Liver (tissue), 9 donors: Measurements from ENCODE around the gene RNF183. TPM values are rescaled to one million over a fixed set of nuclear protein-coding genes. Genes with fewer than 3 reads are reported as not detected.
A peak's percentile ranks its signal among the peaks of the same experiment; 100 is the strongest.

ENCODE experiments used
- DNase-seq: peaks from one replicate; pipeline ENCODE4 v3.0.0-alpha.2; 2017; ENCODE audit warnings: low spot score
- H3K27ac ChIP-seq, 2 donors: one replicate each; pipeline ENCODE4 v1.7.0; 2013; ENCODE audit warnings: inconsistent platforms in 2 of 2, low read length in 2 of 2, control low read depth in 1 of 2, low read depth in 1 of 2, mild to moderate bottlenecking in 1 of 2
- H3K27me3 ChIP-seq, 4 donors: one replicate each; pipeline versions ENCODE4 v1.6.1 to v1.7.0; 2013; ENCODE audit warnings: low read length in 3 of 4, inconsistent platforms in 1 of 4, mild to moderate bottlenecking in 1 of 4, moderate library complexity in 1 of 4; ENCODE audit not compliant: control insufficient read depth in 4 of 4, insufficient read depth in 4 of 4
- H3K36me3 ChIP-seq, 4 donors: one replicate each; pipeline versions ENCODE4 v1.6.1 to v1.7.0; 2013; ENCODE audit warnings: low read length in 3 of 4, mild to moderate bottlenecking in 3 of 4, low read depth in 1 of 4, moderate library complexity in 1 of 4; ENCODE audit not compliant: control insufficient read depth in 4 of 4, insufficient read depth in 3 of 4
- H3K4me1 ChIP-seq, 4 donors: one replicate each; pipeline versions ENCODE4 v1.6.1 to v1.7.0; 2013; ENCODE audit warnings: low read length in 3 of 4, mild to moderate bottlenecking in 3 of 4, moderate library complexity in 1 of 4; ENCODE audit not compliant: control insufficient read depth in 4 of 4, insufficient read depth in 4 of 4
- H3K4me3 ChIP-seq, 3 donors: one replicate each; pipeline versions ENCODE4 v1.6.1 to v1.7.0; 2013; ENCODE audit warnings: low read length in 3 of 3, control low read depth in 1 of 3, low read depth in 1 of 3, mild to moderate bottlenecking in 1 of 3
- H3K9ac ChIP-seq, 2 donors: one replicate each; pipeline ENCODE4 v1.7.0; 2013; ENCODE audit warnings: low read length in 2 of 2, mild to moderate bottlenecking in 2 of 2, moderate library complexity in 2 of 2, control low read depth in 1 of 2, low read depth in 1 of 2
- H3K9me3 ChIP-seq, 4 donors: one replicate each; pipeline versions ENCODE4 v1.6.1 to v1.7.0; 2013; ENCODE audit warnings: low read length in 3 of 4; ENCODE audit not compliant: control insufficient read depth in 4 of 4
- EGR1 ChIP-seq, 2 donors: IDR thresholded peaks; 2 replicates each; pipeline ENCODE4 v1.6.1; 2016 to 2018; ENCODE audit warnings: antibody characterized with exemption in 2 of 2, low read depth in 2 of 2
- FOXA1 ChIP-seq: IDR thresholded peaks from 2 replicates; pipeline ENCODE4 v1.6.1; 2016; ENCODE audit warnings: antibody characterized with exemption
- FOXA2 ChIP-seq: IDR thresholded peaks from 2 replicates; pipeline ENCODE4 v1.6.1; 2016; ENCODE audit warnings: antibody characterized with exemption
- GABPA ChIP-seq, 2 donors: IDR thresholded peaks in 1 of 2; conservative IDR thresholded peaks in 1 of 2; 2 replicates each; pipeline ENCODE4 v1.6.1; 2016; ENCODE audit warnings: antibody characterized with exemption in 2 of 2, mild to moderate bottlenecking in 1 of 2, moderate library complexity in 1 of 2
- HNF4A ChIP-seq, 2 donors: conservative IDR thresholded peaks; 2 replicates each; pipeline ENCODE4 v1.6.1; 2016; ENCODE audit warnings: antibody characterized with exemption in 2 of 2, mild to moderate bottlenecking in 2 of 2
- HNF4G ChIP-seq: IDR thresholded peaks from 2 replicates; pipeline ENCODE4 v1.6.1; 2016; ENCODE audit warnings: antibody characterized with exemption
- JUND ChIP-seq, 2 donors: IDR thresholded peaks; 2 replicates each; pipeline ENCODE4 v1.6.1; 2016; ENCODE audit warnings: antibody characterized with exemption in 2 of 2
- NR2F2 ChIP-seq: IDR thresholded peaks from 2 replicates; pipeline ENCODE4 v1.6.1; 2016; ENCODE audit warnings: antibody characterized with exemption
- RAD21 ChIP-seq, 2 donors: IDR thresholded peaks; 2 replicates each; pipeline ENCODE4 v1.6.1; 2016; ENCODE audit warnings: antibody characterized with exemption in 2 of 2, mild to moderate bottlenecking in 2 of 2
- RXRA ChIP-seq, 2 donors: IDR thresholded peaks; 2 replicates each; pipeline ENCODE4 v1.6.1; 2017 to 2018; ENCODE audit warnings: antibody characterized with exemption in 2 of 2, mild to moderate bottlenecking in 1 of 2
- SP1 ChIP-seq: IDR thresholded peaks from 2 replicates; pipeline ENCODE4 v1.6.1; 2018; ENCODE audit warnings: antibody characterized with exemption, mild to moderate bottlenecking
- TAF1 ChIP-seq: conservative IDR thresholded peaks from 2 replicates; pipeline ENCODE4 v1.6.1; 2016; ENCODE audit warnings: antibody characterized with exemption, mild to moderate bottlenecking
- YY1 ChIP-seq: IDR thresholded peaks from 2 replicates; pipeline ENCODE4 v1.6.1; 2016; ENCODE audit warnings: antibody characterized with exemption, mild to moderate bottlenecking
- WGBS: extraction: QIAGEN DNeasy Blood & Tissue Kit; methylation state at CpG from one replicate; pipeline ENCODE4 v1.1.7; 2013; 5-methylcytosine and 5-hydroxymethylcytosine counted together
- polyA plus RNA-seq, 2 donors: library from polyadenylated mRNA; stranded (reverse) in 1 of 2; unstranded in 1 of 2; fragments of 200-250 nt in 1 of 2; fragments of >200 nt in 1 of 2; fragmentation: Nextera tagmentation in 1 of 2; extraction: Ambion mirVana in 1 of 2; gene quantifications; one replicate each; pipeline versions ENCODE4 v1.2.1 to v1.2.3, GENCODE V29; 2013 to 2015
- total RNA-seq, 2 donors: library from RNA; depleted of rRNA; stranded (reverse); fragments of >200 nt; gene quantifications; one replicate each; pipeline ENCODE4 v1.2.3, GENCODE V29; 2014
- TF ChIP-seq, protein P1 (sequence below): IDR thresholded peaks from 2 replicates; pipeline ENCODE4 v1.6.1; 2016; ENCODE audit warnings: antibody characterized with exemption
- TF ChIP-seq, protein P2 (sequence below): fragments of 150-350 bp; IDR thresholded peaks from 2 replicates; pipeline ENCODE4 v1.5.1; 2017; ENCODE audit warnings: improper control_type of control experiment, low read depth, low read length; ENCODE audit not compliant: missing input control
- TF ChIP-seq, protein P3 (sequence below): IDR thresholded peaks from 2 replicates; pipeline ENCODE4 v1.6.1; 2016; ENCODE audit warnings: antibody characterized with exemption
- TF ChIP-seq, protein P4 (sequence below): IDR thresholded peaks from 2 replicates; pipeline ENCODE4 v1.6.1; 2016; ENCODE audit warnings: antibody characterized with exemption
- TF ChIP-seq, protein P5 (sequence below): IDR thresholded peaks from 2 replicates; pipeline ENCODE4 v1.6.1; 2016; ENCODE audit warnings: antibody characterized with exemption, mild to moderate bottlenecking
- donor health status: healthy.
- donor health status: healthy.
- donor health status: healthy.
- donor health status: healthy.
- donor health status: healthy.

RNF183 gene
- total and polyA plus RNA-seq, 4 donors, result 0.07 TPM; not detected in 3

DNA sequence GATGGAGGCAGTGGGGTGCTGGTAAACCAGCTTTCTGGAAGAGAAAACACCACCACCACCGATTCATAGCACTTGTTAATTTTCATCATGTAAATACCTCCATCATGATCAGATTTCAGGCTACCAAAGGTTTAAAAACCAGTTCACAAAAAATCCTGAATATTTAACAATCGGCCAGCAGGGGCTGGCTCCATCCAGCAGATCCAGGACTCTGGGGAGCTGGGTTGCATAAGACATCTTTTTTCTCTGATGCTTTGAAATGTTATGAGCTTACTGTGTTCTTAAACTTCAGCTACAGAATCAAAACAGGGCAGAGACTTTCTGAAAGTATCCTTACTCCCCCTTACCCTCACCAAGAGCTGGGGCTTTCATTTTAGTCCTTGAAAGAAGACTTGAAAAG lies 14.6 kb upstream of the RNF183 start:
- WGBS, result 66% methylated on average over 2 of the region's 2 CpGs
- Histone ChIP-seq H3K9me3 (no peaks in the 10 kb centered on the region), H3K36me3 (peaks cover 0 to 7% (median 2%) of the 10 kb centered on the region in 4 donors), H3K9ac (no peak overlapping the region), H3K4me1 (no peaks in the 10 kb centered on the region), H3K27ac (no peak overlapping the region), H3K27me3 (no peaks in the 10 kb centered on the region), H3K4me3 (no peak overlapping the region)
- TF ChIP-seq, protein P1, sequence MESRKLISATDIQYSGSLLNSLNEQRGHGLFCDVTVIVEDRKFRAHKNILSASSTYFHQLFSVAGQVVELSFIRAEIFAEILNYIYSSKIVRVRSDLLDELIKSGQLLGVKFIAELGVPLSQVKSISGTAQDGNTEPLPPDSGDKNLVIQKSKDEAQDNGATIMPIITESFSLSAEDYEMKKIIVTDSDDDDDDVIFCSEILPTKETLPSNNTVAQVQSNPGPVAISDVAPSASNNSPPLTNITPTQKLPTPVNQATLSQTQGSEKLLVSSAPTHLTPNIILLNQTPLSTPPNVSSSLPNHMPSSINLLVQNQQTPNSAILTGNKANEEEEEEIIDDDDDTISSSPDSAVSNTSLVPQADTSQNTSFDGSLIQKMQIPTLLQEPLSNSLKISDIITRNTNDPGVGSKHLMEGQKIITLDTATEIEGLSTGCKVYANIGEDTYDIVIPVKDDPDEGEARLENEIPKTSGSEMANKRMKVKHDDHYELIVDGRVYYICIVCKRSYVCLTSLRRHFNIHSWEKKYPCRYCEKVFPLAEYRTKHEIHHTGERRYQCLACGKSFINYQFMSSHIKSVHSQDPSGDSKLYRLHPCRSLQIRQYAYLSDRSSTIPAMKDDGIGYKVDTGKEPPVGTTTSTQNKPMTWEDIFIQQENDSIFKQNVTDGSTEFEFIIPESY, result no peak
- TF ChIP-seq RAD21 (IDR thresholded peaks at IDR 0.05), result peak in 1 of 2 donors; percentile 47
- TF ChIP-seq NR2F2, result no peak
- TF ChIP-seq, protein P2, sequence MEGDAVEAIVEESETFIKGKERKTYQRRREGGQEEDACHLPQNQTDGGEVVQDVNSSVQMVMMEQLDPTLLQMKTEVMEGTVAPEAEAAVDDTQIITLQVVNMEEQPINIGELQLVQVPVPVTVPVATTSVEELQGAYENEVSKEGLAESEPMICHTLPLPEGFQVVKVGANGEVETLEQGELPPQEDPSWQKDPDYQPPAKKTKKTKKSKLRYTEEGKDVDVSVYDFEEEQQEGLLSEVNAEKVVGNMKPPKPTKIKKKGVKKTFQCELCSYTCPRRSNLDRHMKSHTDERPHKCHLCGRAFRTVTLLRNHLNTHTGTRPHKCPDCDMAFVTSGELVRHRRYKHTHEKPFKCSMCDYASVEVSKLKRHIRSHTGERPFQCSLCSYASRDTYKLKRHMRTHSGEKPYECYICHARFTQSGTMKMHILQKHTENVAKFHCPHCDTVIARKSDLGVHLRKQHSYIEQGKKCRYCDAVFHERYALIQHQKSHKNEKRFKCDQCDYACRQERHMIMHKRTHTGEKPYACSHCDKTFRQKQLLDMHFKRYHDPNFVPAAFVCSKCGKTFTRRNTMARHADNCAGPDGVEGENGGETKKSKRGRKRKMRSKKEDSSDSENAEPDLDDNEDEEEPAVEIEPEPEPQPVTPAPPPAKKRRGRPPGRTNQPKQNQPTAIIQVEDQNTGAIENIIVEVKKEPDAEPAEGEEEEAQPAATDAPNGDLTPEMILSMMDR, result peak; percentile 6
- DNase-seq, result no peak

DNA sequence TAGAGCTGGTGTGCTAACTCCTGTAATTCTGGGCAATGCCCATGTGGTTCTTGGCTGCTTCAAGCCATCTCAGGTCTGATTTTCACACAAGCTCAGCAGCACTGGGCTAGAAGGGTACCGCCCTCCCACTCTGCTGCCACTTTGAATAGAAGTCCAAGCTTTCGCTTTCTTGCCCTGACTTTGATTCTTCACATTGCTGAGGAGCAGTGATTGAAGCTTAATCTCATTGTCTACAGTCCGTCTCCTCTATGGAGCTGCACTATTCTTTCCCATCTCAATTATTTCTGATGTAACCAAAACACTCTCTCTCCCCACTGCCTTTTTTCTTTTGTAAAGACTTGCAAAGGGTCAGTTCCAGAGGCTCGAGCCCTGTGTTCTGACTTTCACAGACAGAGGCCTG lies 12.9 kb upstream of the RNF183 start:
- 94% methylated on average over 4 of the region's 4 CpGs for WGBS
- Histone ChIP-seq H3K4me3 (no peak overlapping the region), H3K9ac (no peak overlapping the region), H3K9me3 (no peaks in the 10 kb centered on the region), H3K27me3 (no peaks in the 10 kb centered on the region), H3K27ac (no peak overlapping the region), H3K4me1 (no peaks in the 10 kb centered on the region), H3K36me3 (peaks cover 0 to 7% (median 2%) of the 10 kb centered on the region in 4 donors)
- DNase-seq, result no peak
- TF ChIP-seq SP1 (no peak), JUND (IDR thresholded peaks at IDR 0.05) (no peak), HNF4A (conservative IDR thresholded peaks at IDR 0.05) (no peak), RAD21 (IDR thresholded peaks at IDR 0.05) (no peak), FOXA2 (no peak), EGR1 (IDR thresholded peaks at IDR 0.05; ENCODE audit: low read depth in 2 of 2) (no peak), HNF4G (no peak), TAF1 (no peak), RXRA (IDR thresholded peaks at IDR 0.05) (no peak), NR2F2 (no peak), FOXA1 (no peak), YY1 (no peak), GABPA (IDR thresholded peaks at IDR 0.05 in 1 of 2, conservative IDR thresholded peaks at IDR 0.05 in 1 of 2) (no peak)
- TF ChIP-seq, protein P3, sequence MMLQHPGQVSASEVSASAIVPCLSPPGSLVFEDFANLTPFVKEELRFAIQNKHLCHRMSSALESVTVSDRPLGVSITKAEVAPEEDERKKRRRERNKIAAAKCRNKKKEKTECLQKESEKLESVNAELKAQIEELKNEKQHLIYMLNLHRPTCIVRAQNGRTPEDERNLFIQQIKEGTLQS, result no peak
- TF ChIP-seq, protein P1, result no peak
- TF ChIP-seq, protein P4, sequence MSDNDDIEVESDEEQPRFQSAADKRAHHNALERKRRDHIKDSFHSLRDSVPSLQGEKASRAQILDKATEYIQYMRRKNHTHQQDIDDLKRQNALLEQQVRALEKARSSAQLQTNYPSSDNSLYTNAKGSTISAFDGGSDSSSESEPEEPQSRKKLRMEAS, result no peak
- TF ChIP-seq, protein P5, sequence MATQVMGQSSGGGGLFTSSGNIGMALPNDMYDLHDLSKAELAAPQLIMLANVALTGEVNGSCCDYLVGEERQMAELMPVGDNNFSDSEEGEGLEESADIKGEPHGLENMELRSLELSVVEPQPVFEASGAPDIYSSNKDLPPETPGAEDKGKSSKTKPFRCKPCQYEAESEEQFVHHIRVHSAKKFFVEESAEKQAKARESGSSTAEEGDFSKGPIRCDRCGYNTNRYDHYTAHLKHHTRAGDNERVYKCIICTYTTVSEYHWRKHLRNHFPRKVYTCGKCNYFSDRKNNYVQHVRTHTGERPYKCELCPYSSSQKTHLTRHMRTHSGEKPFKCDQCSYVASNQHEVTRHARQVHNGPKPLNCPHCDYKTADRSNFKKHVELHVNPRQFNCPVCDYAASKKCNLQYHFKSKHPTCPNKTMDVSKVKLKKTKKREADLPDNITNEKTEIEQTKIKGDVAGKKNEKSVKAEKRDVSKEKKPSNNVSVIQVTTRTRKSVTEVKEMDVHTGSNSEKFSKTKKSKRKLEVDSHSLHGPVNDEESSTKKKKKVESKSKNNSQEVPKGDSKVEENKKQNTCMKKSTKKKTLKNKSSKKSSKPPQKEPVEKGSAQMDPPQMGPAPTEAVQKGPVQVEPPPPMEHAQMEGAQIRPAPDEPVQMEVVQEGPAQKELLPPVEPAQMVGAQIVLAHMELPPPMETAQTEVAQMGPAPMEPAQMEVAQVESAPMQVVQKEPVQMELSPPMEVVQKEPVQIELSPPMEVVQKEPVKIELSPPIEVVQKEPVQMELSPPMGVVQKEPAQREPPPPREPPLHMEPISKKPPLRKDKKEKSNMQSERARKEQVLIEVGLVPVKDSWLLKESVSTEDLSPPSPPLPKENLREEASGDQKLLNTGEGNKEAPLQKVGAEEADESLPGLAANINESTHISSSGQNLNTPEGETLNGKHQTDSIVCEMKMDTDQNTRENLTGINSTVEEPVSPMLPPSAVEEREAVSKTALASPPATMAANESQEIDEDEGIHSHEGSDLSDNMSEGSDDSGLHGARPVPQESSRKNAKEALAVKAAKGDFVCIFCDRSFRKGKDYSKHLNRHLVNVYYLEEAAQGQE, result no peak
- TF ChIP-seq, protein P2, result no peak
